Activated CD4-positive, alpha-beta T cell treated with anti-CD3 and anti-CD28 coated beads, Interleukin-2, amount 50 U/mL, for 24 hours (primary cell): Measurements from ENCODE around the gene REV1.

Experiments
- DNase-seq, 2 donors: peaks; one replicate each; pipeline ENCODE4 v3.0.0-alpha.2; 2020; ENCODE audit warnings: low read depth in 1 of 2, low spot score in 1 of 2

Gene REV1

GRCh38 chr2:99450199-99450598 is 39.6 kb downstream of the REV1 start:
- DNase-seq, result no peak

- DNase-seq, result no peak
Observed at GRCh38 chr2:99448556-99448955, 41.3 kb downstream of the REV1 start.

- DNase-seq, result no peak
Observed at GRCh38 chr2:99445065-99445464, 44.8 kb downstream of the REV1 start.

- DNase-seq, result no peak
Observed at GRCh38 chr2:99444222-99444621, 45.6 kb downstream of the REV1 start.

- no peak for DNase-seq
Observed at GRCh38 chr2:99442837-99443236, 47.0 kb downstream of the REV1 start.

GRCh38 chr2:99439971-99440505 is 49.8 kb downstream of the REV1 start:
- DNase-seq, result no peak

- DNase-seq, result no peak
Observed at GRCh38 chr2:99436874-99437273, 52.9 kb downstream of the REV1 start.

GRCh38 chr2:99433340-99433739 is 56.5 kb downstream of the REV1 start:
- DNase-seq, result no peak

- no peak for DNase-seq
Observed at GRCh38 chr2:99431587-99432275, 58.1 kb downstream of the REV1 start.

GRCh38 chr2:99430614-99431291 is 59.1 kb downstream of the REV1 start:
- DNase-seq, result no peak

- DNase-seq, result no peak
Observed at GRCh38 chr2:99425022-99425421, 64.8 kb downstream of the REV1 start.

GRCh38 chr2:99424371-99424770 is 65.4 kb downstream of the REV1 start:
- DNase-seq, result no peak

GRCh38 chr2:99422599-99422998 is 67.2 kb downstream of the REV1 start:
- no peak for DNase-seq

GRCh38 chr2:99421469-99421868 is 68.3 kb downstream of the REV1 start:
- no peak for DNase-seq

- no peak for DNase-seq
Observed at GRCh38 chr2:99420751-99421299, 69.0 kb downstream of the REV1 start.

- no peak for DNase-seq
Observed at GRCh38 chr2:99420031-99420430, 69.8 kb downstream of the REV1 start.

- DNase-seq, result no peak
Observed at GRCh38 chr2:99417396-99417795, 72.4 kb downstream of the REV1 start.

- no peak for DNase-seq
Observed at GRCh38 chr2:99414566-99414965, 75.3 kb downstream of the REV1 start.

GRCh38 chr2:99410276-99410675 is 79.5 kb downstream of the REV1 start:
- no peak for DNase-seq

- no peak for DNase-seq
Observed at GRCh38 chr2:99406137-99406536, 83.7 kb downstream of the REV1 start.

- no peak for DNase-seq
Observed at GRCh38 chr2:99404797-99405669, 84.8 kb downstream of the REV1 start.
